HG03460 (cell line): ENCODE results near the gene ABCF3.

Experiments used
- ATAC-seq: cut with Tn5 transposase; IDR thresholded peaks from one replicate; pipeline ENCODE4 v1.9.1; 2021; ENCODE audit not compliant: unreplicated experiment

Gene ABCF3

DNA sequence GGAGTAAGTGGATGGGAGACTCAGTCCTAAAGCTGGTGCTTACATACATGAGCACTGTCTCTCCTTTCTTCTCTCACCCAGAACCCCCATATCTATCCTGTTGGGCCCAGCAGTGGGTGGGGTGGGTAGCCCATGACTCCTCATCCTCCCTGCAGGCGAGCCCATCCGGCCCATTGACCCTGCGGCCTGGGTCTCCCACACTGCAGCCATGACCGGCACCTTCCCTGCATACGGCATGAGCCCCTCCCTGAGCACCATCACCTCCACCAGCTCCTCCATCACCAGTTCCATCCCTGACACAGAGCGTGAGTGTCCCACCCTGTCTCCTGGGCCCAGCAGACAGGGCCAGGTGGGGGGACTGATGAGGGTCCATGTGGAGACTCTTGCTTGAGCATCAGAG is 19.3 kb upstream of the ABCF3 start:
- ATAC-seq = no peak

DNA sequence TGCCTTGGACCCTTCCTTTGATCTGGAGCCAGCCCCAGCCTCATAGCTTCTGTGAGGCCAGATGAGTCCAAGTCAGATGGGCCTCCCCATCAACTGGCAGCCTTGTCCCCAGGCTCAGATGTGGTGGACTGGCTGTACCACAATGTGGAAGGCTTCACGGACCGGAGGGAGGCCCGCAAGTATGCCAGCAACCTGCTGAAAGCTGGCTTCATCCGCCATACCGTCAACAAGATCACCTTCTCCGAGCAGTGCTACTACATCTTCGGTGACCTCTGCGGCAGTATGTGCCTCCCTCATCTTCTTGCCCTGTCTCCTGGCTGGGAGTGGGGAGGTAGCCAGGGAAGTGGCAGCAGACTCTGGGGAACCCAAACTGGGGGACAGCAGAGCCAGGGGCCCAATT is 18.2 kb upstream of the ABCF3 start:
- no peak for ATAC-seq

DNA sequence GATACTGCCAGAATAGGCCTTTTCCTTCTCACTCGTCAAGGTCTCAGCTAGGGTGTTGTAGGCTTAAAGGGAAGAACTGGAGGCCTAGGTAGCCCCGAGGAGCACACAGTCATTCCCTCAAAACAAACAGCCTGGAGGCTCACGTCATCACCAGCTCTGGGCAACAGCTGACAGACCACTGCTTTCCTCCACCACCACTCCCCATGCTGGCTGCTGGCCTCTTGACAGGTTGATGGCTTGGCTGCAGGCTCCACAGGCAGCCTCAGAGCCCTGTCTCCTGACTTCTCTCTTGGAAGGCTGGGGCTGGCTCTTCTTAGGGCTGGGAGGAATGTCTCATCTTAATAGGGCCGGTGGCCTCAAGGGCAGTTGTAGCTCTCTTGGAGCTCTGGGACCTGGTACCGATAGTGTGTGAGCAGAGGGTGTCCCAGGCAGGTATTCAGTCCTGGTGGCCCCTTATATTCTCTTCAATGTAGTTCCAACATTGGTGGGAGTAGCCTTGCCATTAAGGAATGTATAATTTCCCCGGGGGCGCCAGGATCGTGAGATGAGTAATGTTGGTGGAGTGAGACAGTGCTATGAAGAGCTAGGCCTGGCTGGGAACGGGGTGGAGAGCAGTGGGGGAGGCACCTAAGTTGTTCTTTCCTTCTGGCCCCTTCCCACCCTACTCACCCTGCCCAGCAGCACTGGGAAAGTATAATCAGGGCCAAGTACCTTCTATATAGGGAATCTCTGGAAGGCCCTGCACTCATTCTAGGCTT is 17.5 kb upstream of the ABCF3 start:
- ATAC-seq = no peak

DNA sequence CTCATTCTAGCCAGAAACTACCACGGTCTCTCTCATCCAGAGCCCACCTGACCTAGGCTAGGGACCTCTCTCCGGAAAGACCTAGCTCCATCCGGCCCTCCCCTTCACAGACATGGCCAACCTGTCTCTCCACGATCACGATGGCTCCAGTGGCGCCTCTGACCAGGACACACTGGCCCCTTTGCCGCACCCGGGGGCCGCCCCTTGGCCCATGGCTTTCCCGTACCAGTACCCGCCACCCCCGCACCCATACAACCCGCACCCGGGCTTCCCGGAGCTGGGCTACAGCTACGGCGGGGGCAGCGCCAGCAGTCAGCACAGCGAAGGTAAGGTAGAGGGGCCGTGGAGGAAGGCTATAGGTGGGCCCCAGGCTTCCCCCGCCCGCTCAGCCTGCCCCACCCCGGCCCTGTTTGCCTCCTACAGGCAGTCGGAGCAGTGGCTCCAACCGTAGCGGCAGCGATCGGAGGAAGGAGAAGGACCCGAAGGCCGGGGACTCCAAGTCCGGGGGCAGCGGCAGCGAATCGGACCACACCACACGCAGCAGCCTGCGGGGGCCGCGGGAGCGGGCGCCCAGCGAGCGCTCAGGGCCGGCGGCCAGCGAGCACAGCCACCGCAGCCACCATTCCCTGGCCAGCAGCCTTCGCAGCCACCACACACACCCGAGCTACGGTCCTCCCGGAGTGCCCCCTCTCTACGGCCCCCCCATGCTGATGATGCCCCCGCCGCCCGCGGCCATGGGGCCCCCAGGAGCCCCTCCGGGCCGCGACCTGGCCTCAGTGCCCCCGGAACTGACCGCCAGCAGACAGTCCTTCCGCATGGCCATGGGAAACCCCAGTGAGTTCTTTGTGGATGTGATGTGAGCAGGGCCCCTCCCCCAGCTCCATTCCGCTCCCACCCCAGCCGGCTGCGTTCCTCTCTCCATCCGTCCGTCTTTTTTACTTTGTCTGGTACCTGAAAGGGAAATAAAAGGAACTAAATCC is 15.8 kb upstream of the ABCF3 start:
- ATAC-seq = no peak

DNA sequence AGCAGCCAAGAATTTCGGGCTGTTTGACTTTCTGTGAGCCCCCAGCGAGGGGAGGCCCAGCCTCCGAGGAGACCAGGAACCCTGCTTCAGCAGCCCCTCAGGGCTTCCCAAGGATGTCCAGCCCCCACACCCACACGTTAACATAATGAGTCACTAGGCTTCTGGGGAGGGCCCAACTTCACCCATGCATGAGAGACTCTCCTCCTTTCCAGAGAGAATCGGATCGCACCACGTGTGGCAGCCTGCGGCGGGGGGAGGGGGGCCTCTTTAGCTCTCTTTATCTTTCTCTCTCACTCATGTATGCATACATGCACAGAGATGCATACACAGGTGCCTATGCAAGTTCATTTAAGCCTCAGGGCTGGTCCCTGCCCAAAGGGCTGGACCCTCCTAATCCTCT is 14.4 kb upstream of the ABCF3 start:
- no peak for ATAC-seq

DNA sequence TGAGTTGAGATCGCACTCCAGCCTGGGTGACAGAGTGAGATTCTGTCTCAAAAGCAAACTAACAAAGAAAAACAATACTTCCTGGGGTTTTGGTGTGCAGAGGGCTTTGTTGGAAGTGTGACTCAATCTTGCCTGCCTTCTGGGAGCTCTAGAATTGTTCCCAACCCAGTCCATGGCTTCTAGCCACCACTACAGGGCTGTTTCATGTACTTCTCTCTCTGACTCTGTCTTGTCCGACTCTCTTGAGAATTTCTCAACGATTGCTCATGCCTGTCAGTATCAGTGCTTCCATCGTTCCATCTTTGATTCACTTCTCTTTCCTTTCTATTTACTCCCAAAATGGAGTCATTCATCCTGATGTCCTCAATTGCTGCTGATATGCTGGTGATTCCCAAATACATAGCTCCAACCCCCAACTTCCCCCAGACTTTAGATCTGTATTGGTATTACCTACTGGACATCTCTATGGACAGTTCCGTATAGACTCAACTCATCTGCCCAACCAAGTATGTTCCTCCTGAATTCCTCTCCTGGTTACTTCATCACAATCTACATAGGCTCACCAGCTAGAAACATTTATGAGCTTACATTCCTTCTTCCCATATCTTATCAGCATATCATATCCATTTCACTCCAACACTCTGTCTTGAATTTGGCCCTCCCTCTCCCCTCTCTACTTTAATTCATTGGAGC is 13.2 kb upstream of the ABCF3 start:
- ATAC-seq = no peak

DNA sequence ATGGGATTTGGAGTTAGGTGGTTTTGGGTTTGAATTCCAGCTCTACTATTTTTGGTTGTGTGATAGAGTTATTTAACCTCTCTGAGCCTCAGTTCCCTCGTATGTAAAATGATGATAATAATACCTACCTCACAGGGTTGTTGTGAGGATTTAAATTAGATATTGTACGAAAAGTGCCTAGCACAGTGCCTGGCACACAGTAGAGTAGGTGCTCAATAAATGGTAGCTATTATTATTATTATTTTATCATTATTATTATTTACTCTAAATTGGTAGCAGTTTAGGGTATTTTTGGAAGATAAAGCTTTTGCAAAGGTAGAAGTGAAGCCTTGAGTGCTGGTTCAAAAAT is 12.7 kb upstream of the ABCF3 start:
- ATAC-seq = no peak

DNA sequence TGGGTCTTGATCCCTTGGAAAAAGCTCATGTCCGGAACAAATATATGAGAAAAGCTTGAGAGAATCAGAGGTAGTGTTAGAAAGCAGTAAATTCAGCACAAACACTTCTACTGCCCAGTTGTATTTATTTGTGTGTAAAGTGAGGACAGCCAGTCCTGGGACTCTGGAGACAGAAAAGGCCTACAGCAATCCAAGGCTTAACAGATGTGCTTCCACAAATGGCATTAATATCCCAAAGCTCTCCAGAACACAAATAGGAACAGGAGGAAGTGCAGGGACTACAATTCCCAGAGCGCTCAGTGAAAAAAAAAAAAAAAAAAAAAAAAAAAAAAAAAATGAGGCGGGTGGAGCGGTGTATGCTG is 11.7 kb upstream of the ABCF3 start:
- ATAC-seq = no peak

DNA sequence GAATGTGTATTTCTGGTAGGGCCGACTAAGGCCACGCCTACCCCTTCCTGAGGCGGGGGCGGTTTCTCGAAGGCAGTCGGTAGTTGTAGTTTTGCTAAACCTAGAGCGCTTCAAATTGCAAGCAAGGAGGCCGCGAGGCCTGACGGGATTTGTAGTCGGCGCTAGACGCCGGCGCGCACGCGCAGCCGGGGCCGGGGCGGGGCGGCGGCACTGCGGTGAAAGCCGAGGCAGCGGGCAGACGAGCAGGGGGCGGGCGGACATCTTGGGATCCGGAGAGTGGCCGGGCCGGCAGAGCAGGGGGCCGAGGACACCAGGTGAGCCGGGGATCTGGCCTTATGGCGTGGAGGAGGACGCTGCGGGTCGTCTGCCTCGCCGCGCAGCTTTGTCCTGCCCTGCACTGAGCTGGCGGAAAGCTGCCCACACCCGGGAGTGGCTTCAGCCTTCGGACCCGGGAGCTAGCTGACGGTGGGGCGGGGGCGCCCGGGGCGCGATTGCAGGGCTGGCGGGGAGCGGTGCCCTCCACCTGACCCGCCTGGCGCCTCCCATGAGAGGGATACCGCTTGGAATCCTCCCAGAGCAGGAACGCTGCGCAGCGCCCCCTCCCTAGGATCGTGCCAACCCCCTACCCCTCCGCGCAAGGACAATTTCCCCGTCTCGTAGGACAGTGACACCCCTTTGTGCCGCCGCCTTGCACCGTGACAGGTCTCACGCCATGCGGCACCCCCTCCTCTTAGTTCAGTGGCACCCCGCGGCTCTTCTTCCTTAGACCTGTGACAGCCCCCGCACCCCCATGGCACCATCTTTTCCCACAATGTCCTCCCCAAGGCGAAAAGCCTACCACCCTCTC is 11.1 kb upstream of the ABCF3 start, which contains the start of gene AP2M1:
TSS of gene AP2M1 (plus strand) at position 210 of the 847 bp plus-strand sequence. CDS start 2,139 bp downstream, outside the sequence.
- ATAC-seq = peak; percentile 95

DNA sequence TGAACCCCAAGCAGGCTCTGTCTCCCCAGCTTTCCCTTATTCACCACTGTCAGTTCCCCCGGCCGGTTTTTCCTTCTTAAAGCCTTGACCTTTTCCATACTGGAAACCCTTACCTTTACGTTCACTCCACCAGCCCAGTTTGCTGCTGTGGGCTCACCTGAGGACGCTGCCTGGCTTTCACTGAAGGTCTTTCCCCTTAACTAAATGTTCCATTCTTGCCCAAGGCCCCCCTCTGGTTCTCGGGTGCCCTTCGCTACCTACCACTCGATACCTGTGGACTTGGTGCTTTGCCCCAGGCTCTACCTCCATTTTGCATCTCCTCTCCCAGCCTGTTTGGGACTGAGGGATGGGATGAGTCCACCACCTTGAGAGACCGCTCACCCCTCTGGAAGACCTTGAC is 10.5 kb upstream of the ABCF3 start:
- no peak for ATAC-seq

DNA sequence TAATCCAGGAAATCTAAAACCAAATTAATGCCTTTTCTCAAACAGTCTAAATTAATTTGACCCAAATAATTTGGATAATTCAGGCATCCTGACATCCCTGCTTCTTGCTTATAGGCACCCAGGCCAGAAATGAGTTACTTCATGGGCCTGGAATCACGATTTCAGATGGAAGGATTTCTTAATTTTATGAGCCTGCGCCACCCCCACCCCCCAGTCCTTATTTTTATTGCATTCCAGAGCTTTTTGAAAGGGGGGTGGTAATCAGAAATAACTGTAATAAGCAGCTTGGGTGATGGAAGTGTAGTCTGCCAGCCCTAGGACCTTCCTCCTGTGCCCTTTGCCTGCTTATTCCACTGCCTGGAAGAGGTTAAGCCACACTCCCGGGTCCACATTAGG is 10.0 kb upstream of the ABCF3 start:
- no peak for ATAC-seq

DNA sequence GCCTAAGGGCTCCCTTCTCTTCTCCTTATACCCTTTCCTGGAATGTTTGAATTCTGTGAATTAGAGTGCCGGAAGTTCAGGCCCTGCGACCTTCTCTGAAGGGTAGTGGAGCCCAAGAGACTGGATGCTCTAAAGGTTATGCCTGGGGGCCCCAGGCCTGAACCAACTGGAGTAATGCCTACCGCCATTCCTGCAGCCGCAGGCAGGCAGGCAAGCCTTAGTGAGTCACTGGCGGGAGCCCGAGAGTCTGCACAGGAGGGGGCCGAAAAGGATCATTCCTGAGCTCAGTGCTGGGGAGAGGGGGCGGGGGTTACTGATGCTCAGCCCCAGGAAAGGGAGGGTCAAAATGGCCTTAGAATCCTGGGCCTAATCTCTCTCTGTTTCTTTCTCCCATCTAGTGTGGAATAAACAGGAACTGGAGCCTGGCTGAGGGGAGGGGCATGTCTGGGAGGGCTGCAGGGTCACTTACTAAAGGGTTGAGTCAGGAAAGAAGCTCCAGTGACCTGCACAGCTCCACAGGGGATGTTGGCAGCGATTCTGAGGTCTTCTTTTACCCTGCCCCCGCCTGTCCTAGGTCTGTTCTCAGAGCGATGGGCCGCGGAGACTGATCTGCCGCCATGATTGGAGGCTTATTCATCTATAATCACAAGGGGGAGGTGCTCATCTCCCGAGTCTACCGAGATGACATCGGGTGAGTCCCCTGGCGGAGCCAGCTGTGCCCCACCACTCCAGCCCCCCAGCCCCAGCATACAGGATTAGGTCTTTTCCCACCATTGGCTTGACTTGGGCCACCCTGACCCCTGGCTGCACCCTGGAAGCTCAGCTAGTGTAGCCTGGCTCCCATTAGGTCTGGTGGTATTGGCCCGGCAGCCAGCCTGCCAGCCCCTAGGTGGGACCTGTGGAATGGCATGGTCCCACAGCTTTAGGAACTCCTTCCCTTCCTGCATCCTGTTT is 9.3 kb upstream of the ABCF3 start:
- ATAC-seq = no peak

DNA sequence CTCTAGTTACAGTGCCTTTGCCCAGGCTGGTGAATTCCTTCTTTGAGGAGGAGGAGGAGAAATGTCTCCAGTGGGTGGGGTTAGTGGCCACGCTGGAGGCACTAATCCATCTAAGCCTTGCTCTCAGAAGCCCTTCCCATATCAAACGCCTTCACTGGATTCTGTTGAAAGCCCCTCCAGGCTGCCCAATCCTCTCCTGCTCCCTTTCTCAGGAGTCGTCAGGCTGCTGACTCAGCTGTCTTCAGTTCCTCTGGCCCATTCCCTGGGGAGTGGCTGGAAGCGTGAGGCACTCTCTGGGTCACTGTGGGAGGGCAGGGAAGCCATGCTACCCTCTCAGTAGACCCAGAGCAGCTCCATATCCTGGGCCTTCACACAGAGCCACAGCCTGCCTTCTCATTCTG is 8.7 kb upstream of the ABCF3 start:
- no peak for ATAC-seq

DNA sequence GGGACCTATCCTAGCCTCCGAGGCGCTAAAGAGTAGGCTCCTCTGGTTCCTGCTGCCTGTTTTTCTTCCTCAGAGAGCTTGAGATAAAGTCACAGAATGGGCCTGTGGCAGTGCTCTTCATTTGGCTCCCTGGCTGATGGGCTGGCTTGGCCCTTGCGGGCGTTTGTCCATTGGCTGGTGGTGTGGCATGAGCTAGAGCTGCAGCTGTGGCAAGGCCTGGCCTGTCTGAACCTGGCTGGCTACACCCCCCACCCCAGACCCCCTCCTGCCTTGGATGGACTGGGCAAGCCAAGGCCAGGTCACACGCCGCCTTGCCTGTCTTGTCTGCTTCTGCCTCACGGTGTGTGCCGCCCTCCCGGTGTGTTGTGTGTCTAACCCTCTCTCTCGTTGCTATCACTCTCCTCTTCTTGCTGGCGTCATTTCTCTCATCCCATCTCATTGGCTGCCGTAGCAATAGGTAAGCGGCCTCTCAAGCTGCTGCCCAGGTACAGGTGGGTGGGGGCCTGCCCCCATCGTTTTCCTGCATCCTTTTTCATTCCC is 8.2 kb upstream of the ABCF3 start:
- ATAC-seq = no peak

DNA sequence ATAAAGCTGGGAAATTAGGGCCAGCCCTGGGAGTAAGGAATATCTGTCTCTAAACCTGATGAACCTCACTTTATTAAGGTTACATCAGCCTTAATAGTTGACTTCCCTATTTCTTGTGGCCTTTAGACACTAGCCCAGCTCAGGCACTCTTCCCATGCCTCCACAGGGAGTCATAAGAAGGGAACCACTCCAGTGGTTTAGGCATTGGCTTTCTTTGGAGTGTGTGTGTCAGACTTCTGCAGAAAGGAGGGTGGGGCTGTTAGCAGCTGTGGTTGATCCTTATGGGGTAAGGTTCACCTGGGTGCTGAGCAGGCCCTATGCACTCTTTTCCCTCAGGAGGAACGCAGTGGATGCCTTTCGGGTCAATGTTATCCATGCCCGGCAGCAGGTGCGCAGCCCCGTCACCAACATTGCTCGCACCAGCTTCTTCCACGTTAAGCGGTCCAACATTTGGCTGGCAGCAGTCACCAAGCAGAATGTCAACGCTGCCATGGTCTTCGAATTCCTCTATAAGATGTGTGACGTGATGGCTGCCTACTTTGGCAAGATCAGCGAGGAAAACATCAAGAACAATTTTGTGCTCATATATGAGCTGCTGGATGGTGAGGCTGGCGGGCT is 7.4 kb upstream of the ABCF3 start:
- ATAC-seq = no peak

DNA sequence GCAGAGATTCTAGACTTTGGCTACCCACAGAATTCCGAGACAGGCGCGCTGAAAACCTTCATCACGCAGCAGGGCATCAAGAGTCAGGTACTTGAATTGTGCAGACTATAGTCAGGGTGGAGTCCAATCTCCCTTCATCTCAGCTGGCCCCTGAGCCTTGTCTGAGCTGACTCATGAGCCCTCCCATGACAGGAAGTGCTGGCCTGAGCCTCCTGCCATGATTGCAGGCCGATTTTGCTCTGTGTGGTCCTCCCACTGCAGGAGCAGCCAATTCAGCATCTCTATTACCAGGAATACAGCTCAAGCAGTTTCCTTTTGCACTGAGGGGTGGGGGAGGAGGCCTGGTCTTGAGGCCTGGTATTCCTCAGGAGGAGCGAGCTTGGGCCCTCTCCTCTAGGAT is 5.8 kb upstream of the ABCF3 start:
- no peak for ATAC-seq

DNA sequence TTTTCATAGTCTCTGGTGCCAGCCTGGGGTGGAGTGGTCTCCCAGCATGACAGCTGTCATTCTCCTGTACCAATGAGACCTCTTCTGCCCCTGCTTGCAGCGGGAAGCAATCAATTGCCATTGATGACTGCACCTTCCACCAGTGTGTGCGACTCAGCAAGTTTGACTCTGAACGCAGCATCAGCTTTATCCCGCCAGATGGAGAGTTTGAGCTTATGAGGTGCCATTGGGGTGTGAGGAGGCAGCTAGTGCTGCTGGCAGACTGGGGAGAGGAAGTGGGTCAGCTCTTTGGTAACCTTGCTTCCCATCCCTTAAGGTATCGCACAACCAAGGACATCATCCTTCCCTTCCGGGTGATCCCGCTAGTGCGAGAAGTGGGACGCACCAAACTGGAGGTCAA is 4.4 kb upstream of the ABCF3 start:
- ATAC-seq = no peak

DNA sequence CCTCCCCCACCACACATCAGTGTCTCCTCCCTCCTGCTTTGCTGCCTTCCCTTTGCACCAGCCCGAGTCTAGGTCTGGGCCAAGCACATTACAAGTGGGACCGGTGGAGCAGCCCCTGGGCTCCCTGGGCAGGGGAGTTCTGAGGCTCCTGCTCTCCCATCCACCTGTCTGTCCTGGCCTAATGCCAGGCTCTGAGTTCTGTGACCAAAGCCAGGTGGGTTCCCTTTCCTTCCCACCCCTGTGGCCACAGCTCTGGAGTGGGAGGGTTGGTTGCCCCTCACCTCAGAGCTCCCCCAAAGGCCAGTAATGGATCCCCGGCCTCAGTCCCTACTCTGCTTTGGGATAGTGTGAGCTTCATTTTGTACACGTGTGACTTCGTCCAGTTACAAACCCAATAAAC is 2.3 kb upstream of the ABCF3 start:
- no peak for ATAC-seq
